Natural killer cell (primary cell): ENCODE results near the gene PTPRT. TPM values are rescaled to one million over a fixed set of nuclear protein-coding genes. Genes with fewer than 3 reads are reported as not detected.

Source experiments
- ATAC-seq, 3 donors: fragments of 150-1000 bp in 2 of 3; fragments of 200-7000 bp in 1 of 3; cut with Tn5 transposase; 1 replicate in 1 of 3; 2 replicates in 2 of 3; pipeline ENCODE4 v1.10.0; 2021; ENCODE audit warnings: mild to moderate bottlenecking in 2 of 3, moderate library complexity in 2 of 3
- DNase-seq, 2 donors: peaks; one replicate each; pipeline versions ENCODE4 v3.0.0 to v3.0.0-alpha.2; 2013 to 2021; ENCODE audit warnings: mixed read lengths in 1 of 2
- H3K27ac ChIP-seq: one replicate; pipeline ENCODE4 v1.5.1; 2013; ENCODE audit warnings: mild to moderate bottlenecking, low read length
- H3K27me3 ChIP-seq: one replicate; pipeline ENCODE4 v1.6.1; 2013; ENCODE audit warnings: low read length; ENCODE audit not compliant: control insufficient read depth, insufficient read depth
- H3K36me3 ChIP-seq: one replicate; pipeline ENCODE4 v1.6.1; 2013; ENCODE audit warnings: low read length; ENCODE audit not compliant: control insufficient read depth, insufficient read depth
- H3K4me1 ChIP-seq: one replicate; pipeline ENCODE4 v1.6.1; 2013; ENCODE audit warnings: low read length; ENCODE audit not compliant: control insufficient read depth, insufficient read depth
- H3K4me3 ChIP-seq: one replicate; pipeline ENCODE4 v1.5.1; 2013; ENCODE audit warnings: low read length
- H3K9me3 ChIP-seq: one replicate; pipeline ENCODE4 v1.6.1; 2013; ENCODE audit warnings: low read length; ENCODE audit not compliant: control insufficient read depth, insufficient read depth
- H3K27ac Mint-ChIP-seq, 2 donors: one replicate each; pipeline ENCODE4 v1.8.0; 2022; ENCODE audit warnings: mild to moderate bottlenecking in 2 of 2, mixed read lengths in 2 of 2, moderate library complexity in 1 of 2
- H3K27me3 Mint-ChIP-seq, 2 donors: one replicate each; pipeline ENCODE4 v1.8.0; 2022; ENCODE audit warnings: low read depth in 2 of 2, mixed read lengths in 2 of 2
- H3K36me3 Mint-ChIP-seq: one replicate; pipeline ENCODE4 v1.8.0; 2022; ENCODE audit warnings: mixed read lengths
- H3K4me1 Mint-ChIP-seq, 2 donors: one replicate each; pipeline ENCODE4 v1.8.0; 2022; ENCODE audit warnings: mixed read lengths in 2 of 2
- H3K4me3 Mint-ChIP-seq: one replicate; pipeline ENCODE4 v1.8.0; 2022; ENCODE audit warnings: mild to moderate bottlenecking, moderate library complexity, mixed read lengths
- H3K9me3 Mint-ChIP-seq, 2 donors: one replicate each; pipeline ENCODE4 v1.8.0; 2022; ENCODE audit warnings: mixed read lengths in 2 of 2
- WGBS: methylation state at CpG from one replicate; pipeline ENCODE4 v1.1.7; 2013; ENCODE audit warnings: missing lambda C conversion rate; ENCODE audit not compliant: insufficient coverage; 5-methylcytosine and 5-hydroxymethylcytosine counted together
- intact Hi-C: fragments of 100-400 bp; cut with micrococcal nuclease; formaldehyde crosslinking; loops from one replicate; pipeline ENCODE4 v1.14.2; 2022
- total RNA-seq, 4 donors: library from RNA; stranded (reverse); fragments of 120-200 nt in 1 of 4; gene quantifications; one replicate each; pipeline versions ENCODE4 v1.2.3 to v1.2.4, GENCODE V29; 2013 to 2022
- TF ChIP-seq, protein P1 (sequence below): fragments of 200-600 bp; IDR thresholded peaks from one replicate; pipeline ENCODE4 v1.8.0; 2022; ENCODE audit warnings: antibody characterized with exemption

PTPRT gene
- total RNA-seq, 3 donors from 2014 or later (not counting 1 experiment from before 2014, with no cell fraction given) = not detected

DNA sequence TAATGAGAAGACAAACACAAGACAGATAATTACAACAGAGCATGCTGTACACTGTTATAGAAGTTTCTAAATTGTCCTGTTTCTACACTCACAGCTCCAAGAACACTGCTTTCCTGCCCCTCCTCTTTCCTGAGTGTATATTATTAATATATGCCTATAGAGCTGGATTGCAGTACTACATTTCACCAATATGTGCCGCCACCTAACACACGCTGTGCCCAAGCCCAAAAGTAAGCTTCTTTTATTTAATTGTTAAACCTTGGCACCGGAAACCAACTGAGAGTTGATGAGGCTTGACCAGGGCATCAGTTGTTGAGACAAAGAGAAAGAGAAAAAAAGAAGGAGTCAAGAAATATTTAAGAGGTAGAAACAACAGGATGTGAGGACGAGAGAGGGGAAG is 16.0 kb upstream of the PTPRT start:
- 80% methylated on average over 4 of the region's 4 CpGs for WGBS
- DNase-seq (no peak), ATAC-seq (no peak)
- Mint-ChIP-seq H3K9me3 (no peaks in the 10 kb centered on the region), H3K36me3 (no peaks in the 10 kb centered on the region), H3K4me1 (no peaks in the 10 kb centered on the region), H3K4me3 (no peak overlapping the region), H3K27ac (no peak overlapping the region), H3K27me3 (peaks cover 2 to 9% of the 10 kb centered on the region in 2 donors)
- intact Hi-C loops = no loop called here
- Histone ChIP-seq H3K27ac (no peak overlapping the region), H3K36me3 (no peaks in the 10 kb centered on the region), H3K4me3 (no peak overlapping the region), H3K4me1 (no peaks in the 10 kb centered on the region), H3K27me3 (no peaks in the 10 kb centered on the region), H3K9me3 (no peaks in the 10 kb centered on the region)
- TF ChIP-seq, protein P1, sequence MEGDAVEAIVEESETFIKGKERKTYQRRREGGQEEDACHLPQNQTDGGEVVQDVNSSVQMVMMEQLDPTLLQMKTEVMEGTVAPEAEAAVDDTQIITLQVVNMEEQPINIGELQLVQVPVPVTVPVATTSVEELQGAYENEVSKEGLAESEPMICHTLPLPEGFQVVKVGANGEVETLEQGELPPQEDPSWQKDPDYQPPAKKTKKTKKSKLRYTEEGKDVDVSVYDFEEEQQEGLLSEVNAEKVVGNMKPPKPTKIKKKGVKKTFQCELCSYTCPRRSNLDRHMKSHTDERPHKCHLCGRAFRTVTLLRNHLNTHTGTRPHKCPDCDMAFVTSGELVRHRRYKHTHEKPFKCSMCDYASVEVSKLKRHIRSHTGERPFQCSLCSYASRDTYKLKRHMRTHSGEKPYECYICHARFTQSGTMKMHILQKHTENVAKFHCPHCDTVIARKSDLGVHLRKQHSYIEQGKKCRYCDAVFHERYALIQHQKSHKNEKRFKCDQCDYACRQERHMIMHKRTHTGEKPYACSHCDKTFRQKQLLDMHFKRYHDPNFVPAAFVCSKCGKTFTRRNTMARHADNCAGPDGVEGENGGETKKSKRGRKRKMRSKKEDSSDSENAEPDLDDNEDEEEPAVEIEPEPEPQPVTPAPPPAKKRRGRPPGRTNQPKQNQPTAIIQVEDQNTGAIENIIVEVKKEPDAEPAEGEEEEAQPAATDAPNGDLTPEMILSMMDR = no peak

DNA sequence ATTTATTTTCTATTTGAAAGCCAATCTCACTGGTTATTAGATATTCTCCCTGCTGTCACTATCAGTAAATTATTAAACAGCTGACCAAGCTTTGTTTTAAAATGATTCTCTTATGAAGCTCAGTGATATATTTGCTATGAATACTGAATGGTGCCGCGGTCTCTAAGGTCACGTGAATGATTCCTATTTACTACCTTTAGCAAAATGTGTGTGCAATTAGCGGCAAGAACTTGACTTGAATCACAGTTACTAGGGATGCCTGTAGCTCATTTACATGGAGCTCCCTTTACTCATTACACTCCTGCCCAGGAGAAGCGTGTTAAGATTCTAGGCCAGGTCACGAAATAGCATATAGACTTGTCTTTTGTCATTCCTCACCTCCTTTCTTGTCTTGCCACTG is 12.4 kb upstream of the PTPRT start:
- TF ChIP-seq, protein P1 = no peak
- Histone ChIP-seq H3K4me1 (no peaks in the 10 kb centered on the region), H3K27ac (no peak overlapping the region), H3K4me3 (no peak overlapping the region), H3K9me3 (no peaks in the 10 kb centered on the region), H3K36me3 (no peaks in the 10 kb centered on the region), H3K27me3 (no peaks in the 10 kb centered on the region)
- Mint-ChIP-seq H3K4me1 (no peaks in the 10 kb centered on the region), H3K27ac (no peak overlapping the region), H3K36me3 (no peaks in the 10 kb centered on the region), H3K27me3 (peaks cover 3 to 9% of the 10 kb centered on the region in 2 donors), H3K9me3 (no peaks in the 10 kb centered on the region), H3K4me3 (no peak overlapping the region)
- no peak for ATAC-seq
- intact Hi-C loops = no loop called here
- WGBS = 91% methylated on average over 6 of the region's 6 CpGs
- DNase-seq = no peak

GRCh38 chr20:43198607-43199006 is 8.9 kb upstream of the PTPRT start:
- Mint-ChIP-seq H3K36me3 (no peaks in the 10 kb centered on the region), H3K4me1 (no peaks in the 10 kb centered on the region), H3K4me3 (no peak overlapping the region), H3K27me3 (peaks cover 5 to 9% of the 10 kb centered on the region in 2 donors), H3K27ac (no peak overlapping the region), H3K9me3 (no peaks in the 10 kb centered on the region)
- no peak overlapping the region for H3K4me3 ChIP-seq
- no peaks in the 10 kb centered on the region for H3K4me1 ChIP-seq
- TF ChIP-seq, protein P1 = no peak
- no peaks in the 10 kb centered on the region for H3K9me3 ChIP-seq
- 76% methylated on average over 4 of the region's 4 CpGs for WGBS
- intact Hi-C loops = no loop called here
- DNase-seq = no peak
- H3K27ac ChIP-seq = no peak overlapping the region
- H3K27me3 ChIP-seq = no peaks in the 10 kb centered on the region
- H3K36me3 ChIP-seq = no peaks in the 10 kb centered on the region
- no peak for ATAC-seq

DNA sequence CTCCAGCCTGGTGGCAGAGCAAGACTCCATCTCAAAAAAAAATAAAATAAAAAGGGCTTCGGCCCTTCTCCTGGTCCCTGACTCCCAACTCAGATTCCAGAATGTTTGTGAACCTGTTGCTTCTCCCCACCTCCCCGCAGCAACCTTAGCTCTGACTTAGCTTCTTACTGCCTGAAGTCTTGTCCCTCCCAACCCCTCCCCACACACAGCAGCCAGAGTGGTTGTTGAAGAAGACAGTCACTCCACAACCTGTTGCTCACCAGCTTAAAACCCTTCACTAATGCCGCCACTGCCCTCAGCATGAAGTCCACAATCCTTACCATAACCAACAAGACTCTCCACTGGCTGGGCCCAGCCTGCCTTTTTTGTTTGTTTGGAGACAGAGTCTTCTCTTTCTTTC is 6.5 kb upstream of the PTPRT start:
- Histone ChIP-seq H3K4me3 (no peak overlapping the region), H3K4me1 (no peaks in the 10 kb centered on the region), H3K9me3 (no peaks in the 10 kb centered on the region), H3K27me3 (peaks cover 2% of the 10 kb centered on the region), H3K27ac (no peak overlapping the region), H3K36me3 (no peaks in the 10 kb centered on the region)
- peaks cover 3 to 8% of the 10 kb centered on the region in 2 donors for H3K27me3 Mint-ChIP-seq
- H3K4me1 Mint-ChIP-seq = no peaks in the 10 kb centered on the region
- intact Hi-C loops = no loop called here
- DNase-seq (no peak), ATAC-seq (no peak)
- no peaks in the 10 kb centered on the region for H3K9me3 Mint-ChIP-seq
- WGBS = 95% methylated on average over 3 of the region's 3 CpGs
- H3K4me3 Mint-ChIP-seq = no peak overlapping the region
- TF ChIP-seq, protein P1 = no peak
- H3K27ac Mint-ChIP-seq = no peak overlapping the region
- no peaks in the 10 kb centered on the region for H3K36me3 Mint-ChIP-seq
